Measurements from ENCODE around the gene MPP2. TPM values are rescaled to one million over a fixed set of nuclear protein-coding genes. Genes with fewer than 3 reads are reported as not detected.
"Not testable (repeated sequence)": the region's sequence is repeated elsewhere in the genome, so short reads cannot be mapped to it uniquely, and the experiment has no call there.

MPP2 gene
- total RNA-seq, 4 donors from 2014 or later = 2.0 to 20.9 (median 13.3) TPM

GRCh38 chr17:43931062-43931571 lies 23.8 kb upstream of the MPP2 start:
- Histone ChIP-seq H3K4me3 (no peak overlapping the region), H3K9me3 (no peaks in the 10 kb centered on the region), H3K27ac (no peak overlapping the region), H3K27me3 (peaks cover 5% of the 10 kb centered on the region in 2 donors), H3K36me3 (no peaks in the 10 kb centered on the region), H3K4me1 (peaks cover 0 to 6% of the 10 kb centered on the region in 2 donors)
- no peak for DNase-seq
- TF ChIP-seq POLR2A (IDR thresholded peaks at IDR 0.05) (no peak), CTCF (IDR thresholded peaks at IDR 0.05) (no peak)
- intact Hi-C loops (cut with DNase I; ENCODE audit: low total_unique reads) = no loop called here

DNA sequence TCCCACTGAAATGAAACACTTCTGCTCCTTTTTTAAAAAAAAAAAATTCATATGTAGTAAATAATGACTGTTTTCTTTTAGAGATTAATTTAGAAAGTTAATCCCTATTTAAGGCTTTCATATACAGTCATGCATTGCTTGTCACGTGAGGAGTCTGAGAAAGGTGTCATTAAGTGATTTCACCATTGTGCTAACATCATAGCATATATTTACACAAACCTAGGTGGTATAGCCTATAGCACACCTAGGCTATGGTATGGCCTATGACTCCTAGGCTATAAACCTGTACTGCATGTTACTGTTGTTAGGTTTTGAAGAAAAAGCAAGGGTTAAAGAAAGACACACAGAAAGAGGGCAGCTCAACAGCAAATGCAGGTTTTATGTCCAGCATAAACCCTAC lies 21.3 kb upstream of the MPP2 start:
- intact Hi-C loops (cut with DNase I; ENCODE audit: low total_unique reads) = no loop called here
- Histone ChIP-seq H3K4me3 (no peak overlapping the region), H3K36me3 (no peaks in the 10 kb centered on the region), H3K9me3 (no peaks in the 10 kb centered on the region), H3K27ac (no peak overlapping the region), H3K27me3 (peaks cover 5% of the 10 kb centered on the region in 2 donors), H3K4me1 (peaks cover 0 to 6% of the 10 kb centered on the region in 2 donors)
- TF ChIP-seq CTCF (IDR thresholded peaks at IDR 0.05) (no peak), POLR2A (IDR thresholded peaks at IDR 0.05) (no peak)
- DNase-seq = no peak

DNA sequence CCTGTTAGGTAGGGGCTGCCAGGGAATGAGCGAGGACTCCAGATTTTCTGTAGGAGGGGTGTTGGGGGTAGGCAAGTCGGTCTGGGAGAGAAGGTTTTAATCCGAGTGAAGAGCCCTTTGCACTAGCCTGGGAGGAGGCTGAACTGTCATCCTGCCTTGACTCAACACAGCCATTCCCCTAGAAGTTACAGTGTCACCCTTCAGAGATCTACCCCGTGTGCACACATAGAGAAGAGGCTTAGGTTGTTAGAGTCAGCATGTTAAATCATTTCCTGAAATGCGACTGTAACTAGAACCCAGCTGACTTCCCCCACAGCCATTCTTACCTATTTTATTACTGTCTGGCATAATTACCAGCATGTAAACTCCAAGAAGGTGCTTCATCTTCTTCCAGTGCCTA lies 20.6 kb upstream of the MPP2 start:
- H3K27ac ChIP-seq; H3K4me3 ChIP-seq; DNase-seq; H3K4me1 ChIP-seq; intact Hi-C loops (cut with DNase I; ENCODE audit: low total_unique reads); H3K27me3 ChIP-seq; H3K9me3 ChIP-seq; H3K36me3 ChIP-seq: not testable (repeated sequence)

DNA sequence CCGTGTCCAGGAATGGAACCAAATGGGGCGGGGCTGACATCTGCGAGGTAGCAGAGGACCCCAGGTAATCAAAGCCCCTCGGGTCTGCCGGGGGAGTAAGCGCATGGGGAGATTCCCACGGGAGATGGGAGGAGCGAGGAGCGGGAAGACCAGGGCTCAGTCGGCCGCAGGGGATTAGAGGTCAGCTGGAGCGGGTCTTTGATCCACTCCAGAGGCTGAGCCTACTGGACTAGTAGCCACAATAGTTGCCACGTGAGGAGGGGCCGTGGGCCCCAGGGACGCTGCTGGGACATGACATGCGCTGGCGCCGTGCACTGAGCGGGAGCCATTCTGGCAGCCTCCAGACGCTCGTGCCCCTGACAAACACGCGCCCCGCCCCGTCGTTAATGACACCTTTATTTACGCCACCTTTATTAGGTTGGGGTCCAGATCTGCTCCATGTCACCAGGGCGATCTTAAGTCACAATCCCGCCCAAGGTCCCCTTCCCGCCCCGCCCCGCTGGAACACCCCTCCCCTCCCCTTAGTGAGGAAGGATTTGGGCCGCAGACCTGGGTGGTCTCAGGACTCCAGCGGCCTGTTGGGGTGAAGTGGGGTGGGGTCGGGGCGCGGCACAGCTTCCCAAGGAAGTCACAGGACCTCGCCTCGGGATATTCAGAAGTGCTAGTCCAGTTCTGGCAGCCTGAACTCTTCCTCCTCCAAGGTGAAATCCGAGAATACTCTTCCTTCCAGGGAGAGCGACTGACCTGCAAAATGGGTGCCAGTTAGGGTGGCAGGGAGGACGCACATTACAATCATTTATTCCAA lies 19.9 kb upstream of the MPP2 start:
- H3K36me3 ChIP-seq = no peaks in the 10 kb centered on the region
- peaks cover 0 to 6% of the 10 kb centered on the region in 2 donors for H3K4me1 ChIP-seq
- TF ChIP-seq CTCF (IDR thresholded peaks at IDR 0.05) (no peak), POLR2A (IDR thresholded peaks at IDR 0.05) (no peak)
- H3K27ac ChIP-seq = no peak overlapping the region
- intact Hi-C loops (cut with DNase I; ENCODE audit: low total_unique reads) = no loop called here
- H3K27me3 ChIP-seq = peaks cover 5% of the 10 kb centered on the region in 2 donors
- no peaks in the 10 kb centered on the region for H3K9me3 ChIP-seq
- no peak for DNase-seq
- peak overlapping the region in 1 of 2 donors; percentile 6 for H3K4me3 ChIP-seq

DNA sequence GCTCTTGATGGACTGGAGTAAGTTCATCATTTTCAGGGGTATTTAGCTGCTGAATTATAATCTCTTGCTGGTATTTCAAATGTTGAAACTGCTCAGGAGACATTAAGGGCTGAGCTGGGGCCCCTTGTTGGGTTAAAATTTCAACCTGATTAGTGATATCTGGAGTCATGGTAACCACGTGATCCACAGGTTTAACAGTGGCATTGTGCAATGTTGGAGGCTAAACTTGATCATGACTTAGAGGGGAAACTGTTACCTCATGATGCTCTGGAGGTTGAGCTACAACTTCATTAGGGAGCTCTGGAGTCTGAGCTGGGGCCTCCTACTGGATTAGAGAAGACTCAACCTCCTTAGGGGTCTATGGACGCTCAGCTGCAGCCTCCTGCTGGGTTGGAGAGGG lies 17.2 kb upstream of the MPP2 start:
- H3K4me3 ChIP-seq = no peak overlapping the region
- TF ChIP-seq CTCF (IDR thresholded peaks at IDR 0.05) = no peak
- TF ChIP-seq POLR2A (IDR thresholded peaks at IDR 0.05) = no peak
- intact Hi-C loops (cut with DNase I; ENCODE audit: low total_unique reads) = no loop called here
- peaks cover 0 to 6% of the 10 kb centered on the region in 2 donors for H3K4me1 ChIP-seq
- no peaks in the 10 kb centered on the region for H3K36me3 ChIP-seq
- peaks cover 5% of the 10 kb centered on the region in 2 donors for H3K27me3 ChIP-seq
- H3K9me3 ChIP-seq = no peaks in the 10 kb centered on the region
- no peak for DNase-seq
- no peak overlapping the region for H3K27ac ChIP-seq
